UCSD-AML1 (cell line): ENCODE data around the gene C3orf20.
A peak's percentile ranks its signal among the peaks of the same experiment; 100 is the strongest.

Experiments
- DNase-seq: peaks from one replicate; lab custom pipeline; 2025; ENCODE audit not compliant: unreplicated experiment; lab: John Stamatoyannopoulos, UW

The C3orf20 gene

GRCh38 chr3:14810070-14810791 lies 135.3 kb downstream of the C3orf20 start:
- peak; percentile 81 for DNase-seq

DNA sequence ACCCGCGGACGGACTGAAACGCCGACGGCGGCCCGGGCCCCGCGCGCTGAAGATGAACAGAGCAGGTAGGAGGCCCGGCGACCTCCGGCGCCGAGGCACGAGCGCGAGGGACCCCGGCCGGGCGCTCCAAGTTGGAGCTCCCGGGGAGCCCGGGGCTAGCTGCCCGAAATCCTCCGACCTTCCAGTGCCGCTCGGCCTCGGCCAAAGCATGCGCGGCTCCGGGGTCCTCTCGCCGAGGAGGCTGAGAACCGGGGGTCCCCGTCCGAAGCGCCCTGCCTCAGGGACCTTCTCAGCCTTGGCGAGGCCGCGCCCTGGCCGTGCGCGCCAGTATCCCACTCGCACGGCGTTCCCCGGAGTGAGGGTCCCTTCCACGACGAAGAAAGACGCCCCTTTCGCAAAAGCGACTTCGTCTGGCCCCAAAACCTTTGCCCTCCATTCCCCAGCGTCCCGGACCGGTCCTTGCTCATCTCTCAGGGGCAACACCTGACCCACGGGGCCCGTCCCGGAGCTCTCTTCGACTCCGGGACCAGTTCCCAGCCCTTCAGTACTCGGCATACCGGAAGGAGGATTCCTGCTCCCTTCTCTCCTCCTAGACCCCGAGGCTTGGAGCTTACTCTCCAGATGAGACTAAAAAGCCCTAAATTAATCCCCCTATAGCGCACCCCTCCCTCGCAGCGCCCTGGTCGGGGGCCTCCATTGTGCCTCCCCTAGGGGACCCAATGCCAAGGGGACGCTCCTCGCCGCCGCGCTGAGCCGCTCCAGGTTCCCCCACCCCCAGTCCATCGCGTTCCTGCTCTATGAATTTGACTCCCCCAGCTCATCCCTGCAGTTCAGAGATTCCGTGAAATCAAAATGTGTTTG lies 136.1 kb downstream of the C3orf20 start:
- DNase-seq = peak; percentile 58

GRCh38 chr3:14811684-14812083 lies 136.7 kb downstream of the C3orf20 start:
- peak; percentile 54 for DNase-seq

DNA sequence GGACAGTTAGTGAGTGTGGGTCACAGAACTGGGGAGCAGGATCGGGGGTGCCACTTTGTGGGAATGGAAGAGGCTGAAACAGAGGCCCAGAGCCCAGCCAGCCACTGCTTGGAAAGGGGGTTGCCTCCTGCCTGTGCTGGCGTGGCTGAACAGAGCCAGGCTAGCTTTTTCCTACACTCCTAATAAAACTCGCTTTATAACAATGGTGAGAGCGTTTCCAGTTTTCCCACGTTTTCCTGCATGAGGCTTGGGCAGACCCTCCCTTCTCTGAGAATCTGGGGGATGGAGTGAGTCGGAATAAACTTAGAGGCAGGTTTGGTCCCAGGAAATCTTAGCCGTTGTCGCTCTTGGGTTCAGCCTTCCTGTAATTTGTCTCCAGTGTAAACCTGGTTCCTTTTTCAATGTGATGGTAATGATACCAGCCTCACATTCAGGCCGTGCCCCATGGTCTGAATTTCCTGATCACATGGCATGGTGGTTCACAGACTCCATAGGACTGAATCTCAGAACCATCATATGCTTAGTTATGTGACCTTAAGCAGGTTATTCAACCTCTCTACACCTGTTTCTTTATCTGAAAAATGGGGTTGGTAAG lies 137.4 kb downstream of the C3orf20 start:
- DNase-seq = peak; percentile 47

DNA sequence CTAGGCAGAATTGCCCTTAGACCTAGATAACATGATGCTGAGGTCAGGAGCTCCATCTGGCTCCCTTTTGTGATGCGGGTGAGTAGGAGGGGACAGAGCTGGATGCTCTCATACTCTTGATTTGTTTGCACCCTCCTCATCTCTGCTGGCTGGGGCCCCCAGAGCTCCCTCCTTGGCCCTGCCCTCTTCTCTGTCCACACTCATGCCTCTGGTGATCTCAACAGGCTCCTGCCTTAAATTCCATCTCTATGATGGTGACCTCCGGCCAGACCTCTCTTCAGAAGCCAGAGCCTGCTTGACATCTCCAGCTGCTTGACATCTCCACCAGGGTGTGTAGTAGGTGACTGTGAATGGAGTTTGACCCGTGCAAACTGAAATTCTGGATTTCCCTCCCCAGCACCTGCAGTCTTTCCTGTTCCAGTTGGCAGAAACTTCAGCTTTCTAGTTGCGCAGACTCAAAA lies 139.5 kb downstream of the C3orf20 start:
- DNase-seq = no peak

DNA sequence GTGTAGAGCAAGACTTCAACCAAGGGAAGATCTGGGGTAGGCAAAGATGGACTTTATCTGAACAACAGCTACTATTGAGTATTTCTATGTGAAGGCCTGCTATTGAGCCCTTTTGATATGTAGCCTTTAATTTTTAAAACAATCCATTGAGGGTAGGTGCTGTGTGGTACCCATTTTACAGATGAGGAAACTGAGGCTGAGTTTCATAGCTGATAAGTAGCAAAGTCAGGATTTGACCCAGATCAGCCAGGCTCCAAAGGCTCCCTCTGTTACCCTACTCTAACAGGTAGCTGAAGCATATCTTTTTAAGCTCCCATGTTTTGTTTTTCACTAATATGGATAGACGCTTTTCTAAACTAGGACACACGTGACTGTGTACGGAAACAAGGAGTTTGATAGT lies 141.4 kb downstream of the C3orf20 start:
- no peak for DNase-seq

- no peak for DNase-seq
Measured at GRCh38 chr3:14818804-14819500, 144.0 kb downstream of the C3orf20 start, which contains the start of gene FGD5. Gene FGD5 (plus strand): TSS chr3:14818962. CDS start chr3:14819072, 110 bp downstream.

DNA sequence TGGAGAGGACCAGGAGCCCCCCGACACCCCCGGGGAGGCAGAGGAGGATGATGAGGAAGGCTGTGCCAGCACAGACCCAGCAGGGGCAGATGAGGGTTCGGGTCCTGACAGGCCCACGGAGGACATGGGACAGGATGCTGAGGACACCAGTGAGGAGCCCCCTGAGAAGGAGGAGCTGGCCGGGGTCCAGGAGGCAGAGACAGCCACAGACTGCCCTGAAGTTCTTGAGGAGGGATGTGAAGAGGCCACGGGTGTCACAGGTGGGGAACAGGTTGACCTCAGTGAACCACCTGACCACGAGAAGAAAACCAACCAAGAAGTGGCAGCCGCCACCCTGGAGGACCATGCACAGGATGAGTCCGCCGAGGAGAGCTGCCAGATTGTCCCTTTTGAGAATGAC lies 144.7 kb downstream of the C3orf20 start:
- DNase-seq = no peak

- DNase-seq = no peak
Measured at GRCh38 chr3:14820156-14820555, 145.2 kb downstream of the C3orf20 start.

DNA sequence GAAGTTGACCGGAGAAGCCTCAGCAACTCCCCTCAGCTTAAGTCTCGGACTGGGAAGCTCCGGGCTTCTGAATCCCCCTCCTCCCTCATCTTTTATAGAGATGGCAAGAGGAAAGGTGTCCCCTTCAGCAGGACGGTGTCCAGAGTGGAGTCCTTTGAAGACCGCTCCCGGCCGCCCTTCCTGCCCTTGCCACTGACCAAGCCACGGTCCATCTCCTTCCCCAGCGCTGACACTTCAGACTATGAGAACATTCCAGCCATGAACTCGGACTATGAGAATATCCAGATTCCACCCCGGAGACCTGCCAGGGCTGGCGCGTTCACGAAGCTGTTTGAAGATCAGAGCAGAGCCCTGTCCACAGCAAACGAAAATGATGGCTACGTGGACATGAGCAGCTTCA lies 146.2 kb downstream of the C3orf20 start:
- no peak for DNase-seq

DNA sequence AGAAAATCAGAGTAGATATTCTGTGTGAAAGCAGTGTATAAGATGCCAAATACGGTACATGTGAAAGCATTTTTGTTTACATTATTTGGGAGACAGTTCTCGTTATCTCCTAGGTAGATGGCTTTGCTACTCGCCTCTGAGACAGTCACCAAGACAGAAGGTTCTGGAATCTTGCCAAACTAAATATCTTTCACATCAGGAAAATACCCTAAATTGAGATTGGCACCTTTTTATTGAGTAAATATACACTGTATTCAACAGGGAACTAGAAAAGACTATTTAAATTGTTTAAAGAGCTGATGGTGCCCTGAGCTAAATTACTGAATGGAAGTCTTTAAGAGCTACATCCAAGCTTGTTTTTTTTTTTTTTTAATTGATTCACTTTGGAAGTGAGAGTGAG lies 147.2 kb downstream of the C3orf20 start:
- DNase-seq = no peak
